GM21367 (cell line): ENCODE results near the gene GPAM.
A peak's percentile ranks its signal among the peaks of the same experiment; 100 is the strongest.
"Not testable (repeated sequence)": the region's sequence is repeated elsewhere in the genome, so short reads cannot be mapped to it uniquely, and the experiment has no call there.

Experiments used
- ATAC-seq: cut with Tn5 transposase; IDR thresholded peaks from one replicate; pipeline ENCODE4 v1.9.1; 2021; ENCODE audit not compliant: unreplicated experiment

GPAM gene

DNA sequence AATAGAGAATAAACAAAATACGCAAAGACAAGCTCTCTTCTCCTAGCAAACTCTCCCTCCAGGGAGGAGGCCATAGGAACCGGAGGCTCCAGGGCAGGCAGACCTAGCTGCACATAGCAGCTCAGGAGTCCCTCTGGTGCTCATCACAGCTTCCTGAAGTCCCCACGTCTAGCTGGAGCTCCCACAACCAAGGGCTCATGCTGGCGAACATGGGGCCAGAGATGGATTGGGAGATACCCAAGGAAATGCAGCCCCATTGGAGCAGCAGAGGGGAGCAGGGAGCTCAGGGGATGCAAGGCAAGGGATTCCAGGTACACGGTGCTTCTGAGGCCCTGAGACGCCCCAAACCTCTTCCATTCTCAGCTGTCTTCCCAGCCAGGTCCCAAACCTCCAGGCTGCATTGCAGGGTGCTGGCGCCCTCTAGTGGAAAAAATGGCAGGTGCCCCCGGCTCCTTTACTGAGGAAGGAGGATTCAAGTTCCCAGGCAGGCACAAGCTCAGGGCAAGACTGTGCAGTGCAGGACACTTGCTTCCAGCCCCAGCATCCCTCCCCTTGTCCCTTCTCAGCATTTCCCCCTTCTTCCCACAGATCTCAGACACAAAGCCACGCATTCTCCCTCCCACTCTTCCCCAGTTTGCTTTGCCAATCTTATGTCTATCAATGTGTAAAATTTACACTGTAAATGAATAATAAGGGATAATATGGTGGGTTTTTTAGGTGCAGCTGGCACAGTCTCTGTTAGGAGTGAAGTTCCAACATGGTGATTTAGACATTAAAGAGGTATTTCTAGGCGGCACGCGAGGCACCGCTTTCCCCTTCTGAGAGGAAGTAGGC is 46.2 kb downstream of the GPAM start:
- ATAC-seq = peak; percentile 47

DNA sequence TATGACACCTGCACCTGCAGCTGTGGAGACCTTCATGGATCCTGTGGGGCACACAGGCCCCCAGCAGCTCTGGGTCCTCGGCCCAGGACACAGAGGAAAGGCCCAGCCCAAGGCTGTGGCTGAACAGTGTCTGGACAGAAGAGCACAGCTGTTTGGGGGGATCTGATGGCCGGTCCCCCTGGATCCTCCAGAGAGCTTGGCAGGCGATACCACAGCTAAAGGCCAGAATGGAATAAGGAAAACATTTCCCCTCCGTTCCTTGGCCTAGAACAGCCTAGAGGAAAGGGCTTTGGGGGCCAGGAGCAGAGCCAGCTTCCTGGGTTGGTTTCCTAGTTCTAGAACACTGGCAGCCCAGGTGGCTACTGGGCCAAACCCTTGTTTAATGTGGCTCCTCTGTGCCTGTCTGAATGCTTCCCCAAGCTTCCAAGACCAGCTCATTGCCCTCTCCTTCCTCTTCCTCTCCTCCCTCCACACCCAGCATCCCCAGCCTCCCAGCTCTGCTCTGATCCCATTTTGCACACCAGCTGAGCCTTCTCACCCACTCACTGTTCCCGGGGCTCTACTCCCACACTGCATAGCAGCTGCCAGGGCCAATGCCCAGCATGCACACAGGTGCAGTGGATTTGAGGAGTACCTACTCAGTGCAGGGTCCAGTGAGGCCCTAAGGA is 46.9 kb downstream of the GPAM start:
- ATAC-seq = no peak

DNA sequence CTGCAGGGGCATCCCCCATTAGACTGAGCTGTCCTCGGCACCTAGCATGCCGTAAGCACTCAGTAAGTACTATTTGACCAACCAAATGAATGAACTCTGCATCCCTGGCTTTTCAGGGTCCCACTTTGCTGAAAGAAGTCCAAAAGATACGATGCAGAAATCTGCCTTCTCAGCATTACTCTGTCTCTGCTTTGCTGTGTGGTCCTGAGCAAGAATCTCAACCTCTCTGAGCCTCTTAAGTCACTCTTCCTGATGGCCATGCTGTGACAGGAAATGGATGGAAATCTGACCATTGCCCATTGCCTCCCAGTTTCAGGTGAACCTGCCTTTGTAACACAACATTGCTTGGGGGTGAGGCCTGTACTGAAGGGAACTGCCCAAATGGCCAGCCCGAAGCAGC is 48.0 kb downstream of the GPAM start:
- no peak for ATAC-seq

DNA sequence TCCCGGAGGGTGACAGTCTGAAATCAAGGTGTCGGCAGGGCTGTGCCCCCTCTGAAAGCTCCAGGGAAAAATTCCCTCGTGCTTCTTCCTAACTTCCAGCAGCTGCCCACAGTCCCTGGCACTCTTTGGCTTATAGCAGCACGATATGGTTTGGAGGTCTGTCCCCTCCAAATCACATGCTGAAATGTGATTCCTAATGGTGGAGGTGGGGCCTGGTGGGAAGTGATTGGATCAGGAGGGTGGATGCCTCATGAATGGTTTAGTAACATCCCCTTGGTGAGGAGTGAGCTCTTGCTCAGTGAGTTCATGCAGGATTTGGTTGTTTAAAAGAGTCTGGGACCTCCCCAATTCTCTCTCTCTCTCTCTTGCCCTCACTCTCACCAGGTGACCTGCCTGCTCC is 51.1 kb downstream of the GPAM start:
- ATAC-seq = no peak

DNA sequence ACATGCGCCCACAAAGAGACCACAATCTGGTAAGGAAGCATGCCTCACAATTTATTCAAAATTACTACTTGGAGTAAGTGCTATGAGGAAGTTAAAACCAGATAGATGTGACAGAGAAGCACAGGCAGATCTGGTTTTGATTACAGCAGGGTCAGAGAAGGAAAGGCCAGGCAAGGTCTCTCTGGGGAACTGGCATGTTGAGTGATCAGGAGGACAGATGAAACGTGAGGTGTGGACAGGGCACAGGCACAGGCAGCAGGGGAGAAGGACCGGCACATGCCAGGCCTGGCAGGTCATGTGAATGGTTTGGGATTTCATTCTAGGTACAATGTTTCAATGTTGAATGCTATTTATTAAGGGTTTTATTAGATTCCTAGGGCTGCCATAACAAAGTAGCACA is 51.6 kb downstream of the GPAM start:
- ATAC-seq = no peak

DNA sequence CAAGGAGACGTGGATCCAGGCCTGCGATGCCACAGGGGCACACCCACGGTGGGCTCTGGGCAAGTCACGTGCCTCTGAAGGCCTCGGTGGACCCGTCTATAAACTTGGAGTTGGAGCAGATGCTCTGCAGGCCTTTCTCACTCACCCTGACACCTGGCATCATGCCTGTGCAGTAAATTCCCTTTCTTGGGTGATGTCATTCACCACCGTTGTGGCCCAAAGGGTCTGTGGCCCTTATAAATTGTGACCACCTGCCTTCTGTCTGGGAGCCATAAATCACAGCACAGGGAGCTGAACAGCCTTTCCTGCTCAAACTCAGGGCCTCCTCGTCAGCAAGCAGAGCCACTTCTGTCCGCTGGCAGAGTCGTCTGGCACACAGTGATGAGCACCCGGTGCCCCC is 52.2 kb downstream of the GPAM start:
- no peak for ATAC-seq

DNA sequence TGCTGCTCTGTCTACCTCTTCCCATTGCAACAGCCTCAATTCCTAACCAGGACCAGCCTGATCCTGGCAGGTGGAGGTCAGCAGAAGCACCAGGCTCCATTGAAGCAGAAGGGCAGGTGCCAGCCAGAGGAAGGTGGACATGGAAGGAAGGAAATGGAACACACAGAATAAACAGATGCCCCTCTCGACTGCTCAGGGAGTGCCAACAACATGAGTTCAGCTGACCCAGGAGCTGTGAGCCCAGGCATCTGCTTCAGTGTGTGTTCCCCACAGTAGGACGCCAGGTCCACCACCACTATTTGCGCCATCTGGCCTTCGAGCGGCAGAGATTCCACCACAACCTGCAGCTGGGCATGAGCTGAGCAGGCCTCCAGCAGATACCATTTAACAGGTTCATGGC is 56.7 kb downstream of the GPAM start:
- no peak for ATAC-seq

DNA sequence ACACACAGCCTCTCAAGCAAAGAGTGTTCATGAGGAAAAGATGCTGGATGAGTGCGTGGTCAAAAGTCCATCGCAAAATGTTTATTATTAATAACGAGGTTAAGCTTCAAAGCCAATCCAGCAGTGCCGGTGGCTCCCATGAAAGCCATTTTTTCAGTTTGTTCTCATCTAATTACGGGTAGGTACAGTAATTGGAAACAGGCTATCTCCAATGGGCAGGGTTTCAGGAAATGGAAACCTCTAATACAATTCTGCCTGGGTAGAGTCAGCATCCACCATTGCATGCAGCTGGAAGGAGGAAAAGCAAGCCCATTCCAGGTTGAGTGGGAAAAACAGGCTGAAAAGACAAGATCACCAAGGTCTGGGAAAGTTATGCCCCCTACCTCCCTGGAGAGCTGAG is 57.4 kb downstream of the GPAM start:
- ATAC-seq = no peak

DNA sequence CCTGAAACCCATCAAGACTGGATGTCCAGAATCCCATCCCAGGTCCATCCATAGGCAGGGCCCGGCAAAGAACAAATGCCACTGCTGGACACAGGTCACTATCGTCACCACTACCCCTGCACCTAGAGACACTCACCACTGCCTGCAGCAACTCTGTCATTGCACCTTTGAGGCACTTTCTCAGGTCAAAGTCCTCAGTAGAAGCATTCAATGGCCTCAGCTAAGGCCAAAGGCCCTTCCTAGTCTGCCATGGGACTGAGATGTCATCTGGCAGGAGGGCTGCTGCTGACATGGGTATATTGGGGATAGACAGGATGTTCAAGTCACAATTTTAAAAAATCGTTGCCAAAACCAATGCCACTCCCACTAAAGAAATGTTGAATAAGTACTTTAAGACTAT is 58.7 kb downstream of the GPAM start:
- ATAC-seq = no peak

DNA sequence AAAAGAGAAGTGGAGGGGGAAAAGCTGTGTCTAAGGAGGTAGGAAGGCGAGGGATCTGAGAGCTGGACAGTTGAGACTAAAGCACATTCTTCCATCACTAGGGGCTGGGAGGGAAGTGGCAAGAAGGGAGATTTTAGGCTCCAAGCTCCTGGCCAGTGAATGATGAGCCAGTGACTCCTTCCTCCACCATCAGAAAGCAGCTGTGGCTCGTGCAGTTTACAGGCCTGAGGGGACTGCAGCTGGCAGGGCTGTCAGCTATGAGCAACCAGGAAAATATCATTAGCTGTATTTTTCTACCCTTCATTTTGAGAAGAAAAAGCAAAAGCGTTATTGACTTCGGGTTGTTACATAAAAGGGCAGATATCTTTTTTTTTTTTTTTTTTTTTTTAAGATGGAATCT is 60.7 kb downstream of the GPAM start:
- no peak for ATAC-seq

DNA sequence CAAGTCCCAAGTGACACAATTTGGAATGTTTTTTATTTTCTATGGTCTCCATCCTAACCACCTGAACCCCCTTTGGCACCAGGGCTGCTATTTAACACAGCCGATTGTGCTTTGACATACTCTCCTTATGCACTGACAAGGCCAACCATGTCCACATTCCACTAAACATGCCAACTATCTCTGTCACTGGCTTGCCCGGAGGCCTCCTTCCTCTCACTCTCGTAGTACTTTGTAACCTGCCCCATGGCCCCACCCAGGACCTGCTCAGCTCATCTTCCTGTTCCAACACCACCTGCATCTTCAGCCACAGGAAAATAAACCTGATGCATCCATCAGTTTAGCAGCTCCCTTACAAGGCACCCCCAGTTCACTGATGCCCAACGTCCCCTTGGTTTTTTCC is 63.1 kb downstream of the GPAM start:
- no peak for ATAC-seq

DNA sequence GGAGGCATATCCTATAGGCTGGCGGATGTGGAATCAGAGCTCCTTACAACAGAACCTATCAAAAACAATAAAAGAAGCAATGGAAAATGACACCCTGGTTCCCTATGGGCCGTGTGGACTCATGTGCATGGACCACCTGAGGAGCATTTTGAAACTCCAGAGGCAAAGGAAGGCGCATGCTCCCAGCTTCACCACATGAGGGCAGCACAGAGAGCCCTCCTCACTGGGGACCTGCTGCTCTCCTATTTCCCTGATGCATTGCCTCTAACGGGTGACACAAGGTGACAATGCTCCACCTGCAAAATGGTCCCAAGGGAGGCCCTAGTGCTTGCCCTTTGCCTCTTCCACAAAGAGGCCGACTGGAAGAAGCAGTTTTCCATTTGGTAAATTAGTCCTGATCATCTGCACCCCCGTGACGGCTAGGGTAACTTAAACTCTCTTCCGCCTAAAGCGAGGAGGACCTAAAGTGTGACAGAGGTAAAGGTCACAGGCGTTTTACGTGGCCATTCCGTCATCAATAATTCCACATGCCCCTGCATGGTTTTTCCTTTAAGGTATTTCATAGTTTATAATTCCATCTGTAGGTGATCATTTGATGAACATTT is 67.7 kb downstream of the GPAM start:
- peak; percentile 71 for ATAC-seq

DNA sequence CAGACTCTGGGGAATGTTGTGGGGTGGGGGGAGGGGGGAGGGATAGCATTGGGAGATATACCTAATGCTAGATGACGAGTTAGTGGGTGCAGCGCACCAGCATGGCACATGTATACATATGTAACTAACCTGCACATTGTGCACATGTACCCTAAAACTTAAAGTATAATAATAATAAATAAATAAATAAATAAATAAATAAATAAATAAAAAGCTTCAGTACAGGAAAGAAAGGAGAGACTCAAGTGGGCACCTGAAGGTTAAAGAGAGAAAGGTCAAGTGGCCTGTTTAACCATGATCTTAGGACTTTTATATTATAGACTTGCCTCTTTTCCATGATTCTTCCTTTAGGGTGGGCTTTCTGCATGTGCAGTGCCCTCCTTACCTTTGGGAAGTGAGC is 73.8 kb downstream of the GPAM start:
- ATAC-seq = not testable (repeated sequence)
